HEK293 (cell line): ENCODE data around the gene ARHGEF12.

Experiments
- CTCF ChIA-PET: fragments of 350-600 bp; formaldehyde crosslinking; extraction: SDS; loops from one replicate; lab custom pipeline; 2021; ENCODE audit warnings: antibody characterized with exemption; lab: Yijun Ruan, JAX
- POLR2A ChIA-PET: fragments of 300-600 bp; formaldehyde crosslinking; extraction: SDS; loops from one replicate; lab custom pipeline; 2020; ENCODE audit warnings: antibody characterized with exemption, inconsistent platforms; lab: Yijun Ruan, JAX
- H3K27ac ChIP-seq: fragments of 200-500 bp; sonication (Bioruptor generic); 2 replicates; pipeline ENCODE4 v1.5.1; 2014; ENCODE audit warnings: low read depth, low read length, control low read depth, inconsistent platforms; ENCODE audit errors: extremely low read depth
- H3K36me3 ChIP-seq, 2 experiments: fragments of 200-500 bp in 1 of 2; sonication (Bioruptor generic) in 1 of 2; 1 replicate in 1 of 2; 2 replicates in 1 of 2; pipeline ENCODE4 v1.5.1; 2014 to 2017; ENCODE audit warnings: inconsistent platforms in 2 of 2, low read length in 2 of 2; ENCODE audit not compliant: control insufficient read depth in 2 of 2, insufficient read depth in 1 of 2
- H3K4me1 ChIP-seq: fragments of 200-500 bp; sonication (Bioruptor generic); 2 replicates; pipeline ENCODE4 v1.5.1; 2014; ENCODE audit warnings: mild to moderate bottlenecking, low read length, inconsistent platforms; ENCODE audit not compliant: control insufficient read depth, insufficient read depth
- H3K4me3 ChIP-seq: 2 replicates; pipeline ENCODE4 v1.5.1; 2011; ENCODE audit warnings: low read depth, mild to moderate bottlenecking, control low read depth, low read length, moderate library complexity
- H3K9me3 ChIP-seq: fragments of 200-500 bp; sonication (Bioruptor generic); 2 replicates; pipeline ENCODE4 v1.5.1; 2014; ENCODE audit warnings: low read depth, low read length, inconsistent platforms; ENCODE audit not compliant: control insufficient read depth, insufficient read depth
- BCL11B ChIP-seq: fragments of 450-650 bp; formaldehyde crosslinking; IDR thresholded peaks from 2 replicates; pipeline ENCODE4 v1.5.1; 2016; ENCODE audit warnings: low read depth, missing biosample characterization, missing genetic modification characterization
- GLI4 ChIP-seq: fragments of 450-650 bp; formaldehyde crosslinking; IDR thresholded peaks from 2 replicates; pipeline ENCODE4 v1.5.1; 2016; ENCODE audit warnings: missing biosample characterization, missing genetic modification characterization
- MEIS1 ChIP-seq: sonication (generic); formaldehyde crosslinking; IDR thresholded peaks from 2 replicates; pipeline ENCODE4 v1.8.1; 2022; ENCODE audit warnings: missing genetic modification reagents, mild to moderate bottlenecking, borderline replicate concordance
- SALL2 ChIP-seq: fragments of 450-650 bp; formaldehyde crosslinking; IDR thresholded peaks from 2 replicates; pipeline ENCODE4 v1.5.0; 2017; ENCODE audit warnings: missing biosample characterization, mild to moderate bottlenecking, missing genetic modification characterization, borderline replicate concordance
- SP7 ChIP-seq: fragments of 450-650 bp; formaldehyde crosslinking; IDR thresholded peaks from 2 replicates; pipeline ENCODE4 v1.5.1; 2016; ENCODE audit warnings: missing biosample characterization, missing genetic modification characterization
- ZFHX2 ChIP-seq: fragments of 450-650 bp; formaldehyde crosslinking; conservative IDR thresholded peaks from 2 replicates; pipeline ENCODE4 v1.5.1; 2016; ENCODE audit warnings: missing biosample characterization, missing genetic modification characterization
- ZFP37 ChIP-seq: fragments of 450-650 bp; formaldehyde crosslinking; IDR thresholded peaks from 2 replicates; pipeline ENCODE4 v1.5.1; 2016; ENCODE audit warnings: missing biosample characterization, missing genetic modification characterization
- ZNF140 ChIP-seq: fragments of 450-650 bp; formaldehyde crosslinking; IDR thresholded peaks from 2 replicates; pipeline ENCODE4 v1.5.1; 2016; ENCODE audit warnings: missing biosample characterization, missing genetic modification characterization
- ZNF202 ChIP-seq: fragments of 450-650 bp; formaldehyde crosslinking; IDR thresholded peaks from 2 replicates; pipeline ENCODE4 v1.5.1; 2016; ENCODE audit warnings: missing biosample characterization, missing genetic modification characterization, borderline replicate concordance
- ZNF221 ChIP-seq: fragments of 450-650 bp; formaldehyde crosslinking; IDR thresholded peaks from 2 replicates; pipeline ENCODE4 v1.5.1; 2017; ENCODE audit warnings: missing biosample characterization, missing genetic modification characterization, borderline replicate concordance
- ZNF23 ChIP-seq: fragments of 450-650 bp; formaldehyde crosslinking; IDR thresholded peaks from 2 replicates; pipeline ENCODE4 v1.5.1; 2016; ENCODE audit warnings: missing biosample characterization, missing genetic modification characterization, borderline replicate concordance
- ZNF335 ChIP-seq: fragments of 450-650 bp; formaldehyde crosslinking; conservative IDR thresholded peaks from 2 replicates; pipeline ENCODE4 v1.5.1; 2016; ENCODE audit warnings: missing biosample characterization, missing genetic modification characterization
- ZNF354C ChIP-seq: fragments of 450-650 bp; formaldehyde crosslinking; IDR thresholded peaks from 2 replicates; pipeline ENCODE4 v1.5.1; 2016; ENCODE audit warnings: missing biosample characterization, missing genetic modification characterization, low read depth, borderline replicate concordance
- ZNF394 ChIP-seq: fragments of 450-650 bp; formaldehyde crosslinking; IDR thresholded peaks from 2 replicates; pipeline ENCODE4 v1.5.1; 2016; ENCODE audit warnings: missing biosample characterization, missing genetic modification characterization, mild to moderate bottlenecking, moderate library complexity, borderline replicate concordance
- ZNF416 ChIP-seq: fragments of 450-650 bp; formaldehyde crosslinking; IDR thresholded peaks from 2 replicates; pipeline ENCODE4 v1.5.1; 2016; ENCODE audit warnings: missing biosample characterization, missing genetic modification characterization
- ZNF654 ChIP-seq: fragments of 450-650 bp; formaldehyde crosslinking; IDR thresholded peaks from 2 replicates; pipeline ENCODE4 v1.5.1; 2016; ENCODE audit warnings: low read depth, missing biosample characterization, missing genetic modification characterization
- ZNF658 ChIP-seq: fragments of 450-650 bp; formaldehyde crosslinking; IDR thresholded peaks from 2 replicates; pipeline ENCODE4; 2016; ENCODE audit warnings: missing biosample characterization, missing genetic modification characterization
- ZNF664 ChIP-seq: fragments of 450-650 bp; formaldehyde crosslinking; IDR thresholded peaks from 2 replicates; pipeline ENCODE4 v1.5.1; 2016; ENCODE audit warnings: missing biosample characterization, missing genetic modification characterization
- ZNF76 ChIP-seq: fragments of 450-650 bp; formaldehyde crosslinking; IDR thresholded peaks from 2 replicates; pipeline ENCODE4; 2016; ENCODE audit warnings: low read depth, missing biosample characterization, missing genetic modification characterization, borderline replicate concordance
- ZNF785 ChIP-seq: fragments of 450-650 bp; formaldehyde crosslinking; IDR thresholded peaks from 2 replicates; pipeline ENCODE4 v1.5.1; 2016; ENCODE audit warnings: missing biosample characterization, missing genetic modification characterization
- TF ChIP-seq, protein P1 (sequence below): fragments of 450-650 bp; IDR thresholded peaks from 2 replicates; pipeline ENCODE4 v1.5.1; 2018; ENCODE audit warnings: missing biosample characterization, mild to moderate bottlenecking, missing genetic modification characterization
- TF ChIP-seq, protein P2 (sequence below): fragments of 450-650 bp; formaldehyde crosslinking; IDR thresholded peaks from 2 replicates; pipeline ENCODE4 v1.5.1; 2016; ENCODE audit warnings: missing biosample characterization, missing genetic modification characterization
- TF ChIP-seq, protein P3 (sequence below): fragments of 450-650 bp; formaldehyde crosslinking; IDR thresholded peaks from 2 replicates; pipeline ENCODE4; 2016; ENCODE audit warnings: missing biosample characterization, missing genetic modification characterization

ARHGEF12 gene

DNA sequence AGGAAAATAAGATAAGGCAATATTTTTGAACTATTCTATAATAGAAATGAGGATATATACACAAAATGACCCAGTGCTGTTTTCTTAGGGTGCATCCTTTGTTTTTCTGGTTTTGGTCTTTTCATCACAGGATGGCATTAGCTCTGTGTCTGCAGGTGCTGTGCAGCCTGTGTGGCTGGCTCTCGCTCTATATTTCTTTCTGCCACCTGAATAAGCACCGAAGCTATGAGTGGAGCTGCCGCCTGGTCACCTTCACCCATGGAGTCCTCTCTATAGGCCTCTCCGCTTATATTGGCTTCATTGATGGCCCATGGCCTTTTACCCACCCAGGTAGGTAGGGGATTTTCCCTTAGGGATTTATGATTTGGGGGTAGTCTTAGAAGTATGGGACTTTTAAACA lies 8.9 kb upstream of the ARHGEF12 start:
- TF ChIP-seq ZNF221 (tag by site-specific recombination) (no peak), ZNF785 (tag by site-specific recombination) (no peak), ZNF23 (tag by site-specific recombination) (no peak), ZNF140 (tag by site-specific recombination) (no peak), ZNF354C (tag by site-specific recombination) (no peak), ZFHX2 (no peak), ZNF664 (no peak), ZNF394 (no peak), ZNF658 (tag by site-specific recombination) (no peak), ZNF76 (tag by site-specific recombination) (no peak), BCL11B (no peak), SP7 (tag by site-specific recombination) (no peak), ZNF202 (tag by site-specific recombination) (no peak), ZNF416 (tag by site-specific recombination) (no peak)
- TF ChIP-seq, protein P1, sequence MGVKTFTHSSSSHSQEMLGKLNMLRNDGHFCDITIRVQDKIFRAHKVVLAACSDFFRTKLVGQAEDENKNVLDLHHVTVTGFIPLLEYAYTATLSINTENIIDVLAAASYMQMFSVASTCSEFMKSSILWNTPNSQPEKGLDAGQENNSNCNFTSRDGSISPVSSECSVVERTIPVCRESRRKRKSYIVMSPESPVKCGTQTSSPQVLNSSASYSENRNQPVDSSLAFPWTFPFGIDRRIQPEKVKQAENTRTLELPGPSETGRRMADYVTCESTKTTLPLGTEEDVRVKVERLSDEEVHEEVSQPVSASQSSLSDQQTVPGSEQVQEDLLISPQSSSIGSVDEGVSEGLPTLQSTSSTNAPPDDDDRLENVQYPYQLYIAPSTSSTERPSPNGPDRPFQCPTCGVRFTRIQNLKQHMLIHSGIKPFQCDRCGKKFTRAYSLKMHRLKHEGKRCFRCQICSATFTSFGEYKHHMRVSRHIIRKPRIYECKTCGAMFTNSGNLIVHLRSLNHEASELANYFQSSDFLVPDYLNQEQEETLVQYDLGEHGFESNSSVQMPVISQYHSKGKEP (tag by site-specific recombination): no peak
- TF ChIP-seq, protein P2, sequence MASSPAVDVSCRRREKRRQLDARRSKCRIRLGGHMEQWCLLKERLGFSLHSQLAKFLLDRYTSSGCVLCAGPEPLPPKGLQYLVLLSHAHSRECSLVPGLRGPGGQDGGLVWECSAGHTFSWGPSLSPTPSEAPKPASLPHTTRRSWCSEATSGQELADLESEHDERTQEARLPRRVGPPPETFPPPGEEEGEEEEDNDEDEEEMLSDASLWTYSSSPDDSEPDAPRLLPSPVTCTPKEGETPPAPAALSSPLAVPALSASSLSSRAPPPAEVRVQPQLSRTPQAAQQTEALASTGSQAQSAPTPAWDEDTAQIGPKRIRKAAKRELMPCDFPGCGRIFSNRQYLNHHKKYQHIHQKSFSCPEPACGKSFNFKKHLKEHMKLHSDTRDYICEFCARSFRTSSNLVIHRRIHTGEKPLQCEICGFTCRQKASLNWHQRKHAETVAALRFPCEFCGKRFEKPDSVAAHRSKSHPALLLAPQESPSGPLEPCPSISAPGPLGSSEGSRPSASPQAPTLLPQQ (tag by site-specific recombination): no peak
- TF ChIP-seq, protein P3, sequence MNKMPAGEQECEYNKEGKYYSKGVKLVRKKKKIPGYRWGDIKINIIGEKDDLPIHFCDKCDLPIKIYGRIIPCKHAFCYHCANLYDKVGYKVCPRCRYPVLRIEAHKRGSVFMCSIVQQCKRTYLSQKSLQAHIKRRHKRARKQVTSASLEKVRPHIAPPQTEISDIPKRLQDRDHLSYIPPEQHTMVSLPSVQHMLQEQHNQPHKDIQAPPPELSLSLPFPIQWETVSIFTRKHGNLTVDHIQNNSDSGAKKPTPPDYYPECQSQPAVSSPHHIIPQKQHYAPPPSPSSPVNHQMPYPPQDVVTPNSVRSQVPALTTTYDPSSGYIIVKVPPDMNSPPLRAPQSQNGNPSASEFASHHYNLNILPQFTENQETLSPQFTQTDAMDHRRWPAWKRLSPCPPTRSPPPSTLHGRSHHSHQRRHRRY (tag by site-specific recombination): no peak
- CTCF ChIA-PET: interaction anchor here (0.7 to 1.6 kb wide), 6 partner anchors 10 to 603 kb away, joined by 3 to 8 read pairs (median 3); partner anchors contain the start of gene GRIK4
- POLR2A ChIA-PET: interaction anchor here (0.6 to 1.2 kb wide), 2 partner anchors 9 to 150 kb away, joined by 3 read pairs; partner anchors contain the start of gene ARHGEF12
- no peak overlapping the region for H3K4me3 ChIP-seq
- H3K36me3 ChIP-seq: peaks cover 0 to 35% of the 10 kb centered on the region in 2 experiments; a peak in 2 of 3 replicates
- H3K4me1 ChIP-seq: no peaks in the 10 kb centered on the region
- H3K27ac ChIP-seq: no peak overlapping the region
- no peaks in the 10 kb centered on the region for H3K9me3 ChIP-seq

DNA sequence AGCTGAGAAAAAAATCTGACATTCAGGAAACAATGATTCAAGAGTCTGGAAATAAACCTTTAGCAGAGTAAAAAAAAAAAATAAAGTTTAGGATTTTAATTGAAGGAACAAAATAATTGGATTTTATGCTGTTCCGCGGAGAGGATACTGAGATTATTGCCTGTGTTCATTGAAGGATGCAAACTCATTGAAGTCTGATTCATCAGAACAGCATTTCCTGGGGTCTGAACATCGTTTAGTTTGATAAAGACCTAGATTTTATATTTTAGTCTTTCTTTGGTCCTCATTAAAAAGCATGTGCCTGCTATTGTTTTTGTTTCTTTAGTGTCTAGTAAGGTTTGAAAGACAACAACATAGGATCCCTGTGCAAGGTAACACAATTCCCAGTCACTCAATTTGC lies 6.7 kb upstream of the ARHGEF12 start:
- POLR2A ChIA-PET: no interaction called here
- CTCF ChIA-PET: interaction anchor here (0.7 kb wide), 1 partner anchor 1401 kb away, joined by 4 read pairs; no protein-coding TSS in a partner anchor
- Histone ChIP-seq H3K4me3 (no peak overlapping the region), H3K4me1 (no peaks in the 10 kb centered on the region), H3K27ac (no peak overlapping the region)
- no peak for TF ChIP-seq ZNF654 (tag by site-specific recombination)
- TF ChIP-seq ZFP37 (tag by site-specific recombination): no peak
- no peak for TF ChIP-seq GLI4 (tag by site-specific recombination)
- no peak for TF ChIP-seq SALL2 (tag by site-specific recombination)
- TF ChIP-seq MEIS1 (CRISPR knock-in tag): no peak
- no peak for TF ChIP-seq ZNF335
- TF ChIP-seq, all 188 proteins: peak for 0
- Histone ChIP-seq H3K9me3 (no peaks in the 10 kb centered on the region), H3K36me3 (peaks cover 0 to 35% of the 10 kb centered on the region in 2 experiments; a peak in 2 of 3 replicates)
